Neuronal stem cell (in vitro differentiated cells): Measurements from ENCODE around the gene MTMR3.

Experiments
- DNase-seq: peaks from one replicate; pipeline ENCODE4 v3.0.0-alpha.2; 2013; ENCODE audit warnings: low spot score
- H2AFZ ChIP-seq: one replicate; pipeline ENCODE4 v1.6.1; 2013; ENCODE audit warnings: mild to moderate bottlenecking, low read length, inconsistent platforms
- H2AK5ac ChIP-seq: 2 replicates; pipeline ENCODE4 v1.6.1; 2013; ENCODE audit warnings: low read depth, mild to moderate bottlenecking, inconsistent platforms, low read length, moderate library complexity, mixed read lengths
- H2BK120ac ChIP-seq: 2 replicates; pipeline ENCODE4 v1.6.1; 2013; ENCODE audit warnings: low read depth, mild to moderate bottlenecking, inconsistent platforms, low read length, moderate library complexity, mixed read lengths
- H2BK12ac ChIP-seq: one replicate; pipeline ENCODE4 v1.6.1; 2013; ENCODE audit warnings: low read length, inconsistent platforms
- H2BK15ac ChIP-seq: 2 replicates; pipeline ENCODE4 v1.6.1; 2013; ENCODE audit warnings: mild to moderate bottlenecking, low read length, inconsistent platforms, mixed read lengths
- H2BK5ac ChIP-seq: one replicate; pipeline ENCODE4 v1.6.1; 2013; ENCODE audit warnings: inconsistent platforms, mild to moderate bottlenecking, low read length, moderate library complexity
- H3K14ac ChIP-seq: one replicate; pipeline ENCODE4 v1.6.1; 2013; ENCODE audit warnings: low read length, inconsistent platforms
- H3K18ac ChIP-seq: 2 replicates; pipeline ENCODE4 v1.6.1; 2013; ENCODE audit warnings: low read length, inconsistent platforms
- H3K23ac ChIP-seq: 2 replicates; pipeline ENCODE4 v1.6.1; 2013; ENCODE audit warnings: low read depth, mild to moderate bottlenecking, mixed read lengths, low read length, inconsistent platforms; ENCODE audit not compliant: poor library complexity
- H3K27ac ChIP-seq: replicated peaks from 3 replicates; pipeline ENCODE4 v1.5.1; 2013; ENCODE audit warnings: low read length, inconsistent platforms
- H3K27me3 ChIP-seq, 3 experiments: 2 replicates each; pipeline ENCODE4 v1.6.1; 2013; ENCODE audit warnings: low read length in 3 of 3, mild to moderate bottlenecking in 2 of 3, inconsistent platforms in 1 of 3, low read depth in 1 of 3, mixed read lengths in 1 of 3, moderate library complexity in 1 of 3; ENCODE audit not compliant: control insufficient read depth in 3 of 3, insufficient read depth in 3 of 3
- H3K36me3 ChIP-seq, 2 donors: replicated peaks in 1 of 2; 2 replicates each; pipeline ENCODE4 v1.6.1; 2013; ENCODE audit warnings: low read length in 2 of 2; ENCODE audit not compliant: control insufficient read depth in 2 of 2, insufficient read depth in 2 of 2
- H3K4ac ChIP-seq: 2 replicates; pipeline ENCODE4 v1.6.1; 2013; ENCODE audit warnings: inconsistent platforms, mild to moderate bottlenecking, low read length, moderate library complexity
- H3K4me1 ChIP-seq, 2 donors: 1 replicate in 1 of 2; 2 replicates in 1 of 2; pipeline ENCODE4 v1.6.1; 2013; ENCODE audit warnings: low read length in 2 of 2, low read depth in 1 of 2; ENCODE audit not compliant: control insufficient read depth in 2 of 2, insufficient read depth in 1 of 2
- H3K4me2 ChIP-seq: one replicate; pipeline ENCODE4 v1.6.1; 2013; ENCODE audit warnings: mild to moderate bottlenecking, low read length, inconsistent platforms; ENCODE audit not compliant: insufficient read depth, poor library complexity, severe bottlenecking
- H3K4me3 ChIP-seq, 2 donors: 2 replicates each; pipeline ENCODE4 v1.5.1; 2013; ENCODE audit warnings: low read length in 2 of 2, mild to moderate bottlenecking in 2 of 2, inconsistent platforms in 1 of 2, moderate library complexity in 1 of 2
- H3K79me1 ChIP-seq: one replicate; pipeline ENCODE4 v1.6.1; 2013; ENCODE audit warnings: low read depth, mild to moderate bottlenecking, inconsistent platforms, low read length, moderate library complexity
- H3K9ac ChIP-seq: one replicate; pipeline ENCODE4 v1.6.1; 2013; ENCODE audit warnings: mild to moderate bottlenecking, low read depth, low read length, inconsistent platforms; ENCODE audit not compliant: poor library complexity
- H3K9me3 ChIP-seq, 2 donors: replicated peaks in 1 of 2; 2 replicates each; pipeline versions ENCODE3 to v1.6.1; 2013; ENCODE audit warnings: low read length in 2 of 2, mild to moderate bottlenecking in 2 of 2, inconsistent platforms in 1 of 2, low read depth in 1 of 2, mixed read lengths in 1 of 2, moderate library complexity in 1 of 2; ENCODE audit not compliant: control insufficient read depth in 2 of 2, insufficient read depth in 1 of 2
- H4K8ac ChIP-seq: one replicate; pipeline ENCODE4 v1.6.1; 2013; ENCODE audit warnings: low read depth, mild to moderate bottlenecking, inconsistent platforms, low read length, moderate library complexity
- H4K91ac ChIP-seq: one replicate; pipeline ENCODE4 v1.6.1; 2013; ENCODE audit warnings: low read length, low read depth, mild to moderate bottlenecking, inconsistent platforms; ENCODE audit not compliant: poor library complexity
- WGBS, 2 donors: extraction: QIAGEN DNeasy Blood & Tissue Kit; methylation state at CpG; one replicate each; pipeline ENCODE4 v1.1.7; 2013; ENCODE audit warnings: missing lambda C conversion rate in 2 of 2, mixed read lengths in 1 of 2; ENCODE audit not compliant: insufficient read length in 2 of 2, insufficient replicate concordance in 1 of 2; ENCODE audit errors: extremely low coverage in 2 of 2; 5-methylcytosine and 5-hydroxymethylcytosine counted together

Gene MTMR3

DNA sequence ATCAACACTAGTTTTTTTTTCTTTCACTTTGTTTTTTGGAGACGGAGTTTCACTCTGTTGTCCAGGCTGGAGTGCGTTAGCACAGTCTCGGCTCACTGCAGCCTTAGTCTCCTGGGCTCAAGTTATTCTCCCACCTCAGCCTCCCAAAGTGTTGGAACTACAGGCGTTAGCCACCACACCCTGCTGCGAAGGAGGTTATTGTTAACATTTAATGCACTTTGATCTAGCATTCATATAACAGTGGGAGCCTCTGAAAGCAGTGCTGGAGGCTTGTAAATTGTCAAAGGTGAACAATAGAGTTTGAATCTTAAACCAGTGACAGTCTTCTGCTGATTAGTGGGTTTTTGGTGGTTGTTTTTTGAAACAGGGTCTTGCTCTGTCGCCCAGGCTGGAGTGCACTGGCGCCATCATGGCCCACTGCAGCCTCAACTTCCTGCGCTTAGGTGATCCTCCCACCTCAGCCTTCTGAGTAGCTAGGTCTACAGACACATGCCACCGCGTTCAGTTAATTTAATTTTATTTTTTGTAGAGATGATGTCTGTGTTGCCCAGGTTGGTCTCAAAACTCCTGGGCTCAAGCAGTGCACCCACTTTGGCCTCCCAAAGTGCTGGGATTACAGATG, 100.4 kb downstream of the MTMR3 start:
- no peak overlapping the region for H3K18ac ChIP-seq
- H2BK15ac ChIP-seq = no peak overlapping the region
- no peaks in the 10 kb centered on the region for H3K79me1 ChIP-seq
- H2BK5ac ChIP-seq = no peak overlapping the region
- H3K23ac ChIP-seq = no peak overlapping the region
- no peaks in the 10 kb centered on the region for H3K9me3 ChIP-seq
- no peak overlapping the region for H3K4ac ChIP-seq
- H3K27me3 ChIP-seq = no peaks in the 10 kb centered on the region
- no peak for DNase-seq
- no peak overlapping the region for H4K8ac ChIP-seq
- no peak overlapping the region for H2BK12ac ChIP-seq
- no peak overlapping the region for H2AK5ac ChIP-seq
- WGBS, 2 donors = no CpG with 5 or more reads among the region's 10 CpGs
- H3K36me3 ChIP-seq = peaks cover 2 to 60% of the 10 kb centered on the region in 2 donors
- H2BK120ac ChIP-seq = no peak overlapping the region
- no peak overlapping the region for H3K27ac ChIP-seq
- H2AFZ ChIP-seq = no peak overlapping the region
- peaks cover 0 to 9% of the 10 kb centered on the region in 2 donors for H3K4me1 ChIP-seq
- H3K4me2 ChIP-seq = no peak overlapping the region
- no peak overlapping the region for H3K4me3 ChIP-seq
- no peak overlapping the region for H3K14ac ChIP-seq
- H3K9ac ChIP-seq = no peak overlapping the region
- no peak overlapping the region for H4K91ac ChIP-seq

DNA sequence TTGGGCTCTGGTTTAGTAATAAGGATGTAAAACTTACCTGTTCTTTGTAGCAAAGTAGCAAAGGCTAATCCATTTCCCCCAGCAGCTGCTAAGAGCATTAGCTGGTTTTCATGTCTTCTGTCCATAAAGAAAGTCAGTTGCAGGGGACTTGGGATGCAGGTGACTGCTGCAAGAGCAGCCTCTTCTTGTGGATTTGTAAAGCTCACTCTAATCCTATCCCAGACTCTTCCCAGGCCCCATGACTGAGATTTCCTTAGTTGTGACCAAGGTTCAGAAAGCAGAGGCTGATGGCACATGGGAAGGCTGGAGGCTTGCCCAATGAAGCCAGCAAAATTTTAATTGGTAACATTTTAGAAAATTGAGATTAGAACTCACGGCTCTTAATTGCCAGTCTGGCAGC, 102.9 kb downstream of the MTMR3 start:
- Histone ChIP-seq H2BK120ac (no peak overlapping the region), H2BK15ac (no peak overlapping the region), H3K23ac (no peak overlapping the region), H4K8ac (no peak overlapping the region), H3K4ac (no peak overlapping the region), H2BK5ac (no peak overlapping the region), H3K27me3 (no peaks in the 10 kb centered on the region), H3K9me3 (no peaks in the 10 kb centered on the region), H4K91ac (no peak overlapping the region), H3K36me3 (peaks cover 0 to 59% of the 10 kb centered on the region in 2 donors), H3K27ac (no peak overlapping the region), H3K18ac (no peak overlapping the region), H2AFZ (no peak overlapping the region), H3K4me2 (no peak overlapping the region), H3K14ac (no peak overlapping the region), H3K9ac (no peak overlapping the region), H3K79me1 (no peaks in the 10 kb centered on the region), H2BK12ac (no peak overlapping the region), H2AK5ac (no peak overlapping the region), H3K4me3 (no peak overlapping the region), H3K4me1 (peaks cover 0 to 9% of the 10 kb centered on the region in 2 donors)
- DNase-seq = no peak
- WGBS, 2 donors = no CpG with 5 or more reads among the region's 1 CpG

DNA sequence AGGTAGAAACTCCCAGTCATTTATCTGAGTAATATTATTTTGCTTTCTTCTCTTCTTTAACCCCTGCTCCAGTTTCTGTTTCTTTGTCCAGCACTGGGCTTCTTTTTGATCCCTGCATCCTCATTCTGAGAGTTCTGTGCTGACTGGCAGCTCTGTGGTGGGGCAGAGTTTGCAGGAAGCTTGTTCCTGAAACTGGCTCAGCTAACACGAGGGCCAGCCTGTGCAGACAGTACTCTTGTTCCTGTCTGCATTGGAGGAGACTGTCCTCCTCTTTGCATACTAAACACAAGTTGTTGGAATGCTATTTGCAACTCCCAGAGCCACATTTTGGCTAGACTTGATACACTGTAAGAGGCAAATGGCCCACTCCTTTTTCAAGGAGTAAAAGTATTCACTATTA, 104.2 kb downstream of the MTMR3 start:
- Histone ChIP-seq H3K27ac (peak overlapping the region; percentile 1), H3K79me1 (no peaks in the 10 kb centered on the region), H3K36me3 (peaks cover 0 to 64% of the 10 kb centered on the region in 2 donors), H3K4ac (no peak overlapping the region), H4K91ac (no peak overlapping the region), H3K4me2 (no peak overlapping the region), H3K9me3 (no peaks in the 10 kb centered on the region), H3K18ac (no peak overlapping the region), H3K4me1 (peaks cover 0 to 9% of the 10 kb centered on the region in 2 donors), H2BK12ac (no peak overlapping the region), H4K8ac (no peak overlapping the region), H2AK5ac (no peak overlapping the region), H3K23ac (no peak overlapping the region), H2BK15ac (no peak overlapping the region), H3K9ac (no peak overlapping the region), H2AFZ (no peak overlapping the region), H3K4me3 (no peak overlapping the region), H2BK120ac (no peak overlapping the region), H3K27me3 (no peaks in the 10 kb centered on the region), H2BK5ac (no peak overlapping the region), H3K14ac (peak overlapping the region; percentile 95)
- no peak for DNase-seq
- no CpG with 5 or more reads among the region's 1 CpG for WGBS, 2 donors

DNA sequence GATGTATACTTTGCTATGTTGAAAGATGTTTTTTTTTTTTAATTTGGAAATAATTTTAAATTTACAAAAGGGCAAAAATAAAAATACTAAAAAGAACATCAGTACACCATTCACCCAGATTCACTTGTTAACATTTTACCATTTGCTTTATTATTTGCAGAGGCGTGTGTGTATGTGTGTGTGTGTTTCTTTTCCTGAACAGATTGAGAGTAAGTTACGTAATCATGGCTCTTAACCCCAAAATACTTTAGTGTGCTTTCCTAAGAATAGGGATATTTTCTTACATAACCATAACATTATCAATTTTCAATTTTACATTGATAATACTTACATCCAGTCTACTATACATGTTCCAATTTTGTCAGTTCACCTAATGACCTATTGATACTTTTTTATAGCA, 105.7 kb downstream of the MTMR3 start:
- WGBS, 2 donors = no CpG with 5 or more reads among the region's 2 CpGs
- Histone ChIP-seq H2BK120ac (no peak overlapping the region), H2AFZ (no peak overlapping the region)

More for the DNA sequence above, 105.7 kb downstream of the MTMR3 start:
- no peak for DNase-seq
- Histone ChIP-seq H3K79me1 (no peaks in the 10 kb centered on the region), H3K18ac (no peak overlapping the region), H3K27me3 (no peaks in the 10 kb centered on the region), H3K4me2 (no peak overlapping the region), H3K9me3 (no peaks in the 10 kb centered on the region), H3K4ac (no peak overlapping the region), H2BK5ac (no peak overlapping the region), H2BK15ac (no peak overlapping the region), H3K9ac (no peak overlapping the region), H3K14ac (no peak overlapping the region), H3K27ac (no peak overlapping the region), H4K91ac (no peak overlapping the region), H2BK12ac (no peak overlapping the region), H3K23ac (no peak overlapping the region), H3K4me3 (no peak overlapping the region), H4K8ac (no peak overlapping the region), H3K4me1 (peaks cover 0 to 9% of the 10 kb centered on the region in 2 donors), H3K36me3 (peaks cover 3 to 64% of the 10 kb centered on the region in 2 donors), H2AK5ac (no peak overlapping the region)
